GM21390 (cell line): ENCODE measurements around the gene TMEM106C.
"Not testable (repeated sequence)": the region's sequence is repeated elsewhere in the genome, so short reads cannot be mapped to it uniquely, and the experiment has no call there.

Source experiments
- ATAC-seq: cut with Tn5 transposase; IDR thresholded peaks from one replicate; pipeline ENCODE4 v1.9.1; 2021; ENCODE audit not compliant: unreplicated experiment

The TMEM106C gene

DNA sequence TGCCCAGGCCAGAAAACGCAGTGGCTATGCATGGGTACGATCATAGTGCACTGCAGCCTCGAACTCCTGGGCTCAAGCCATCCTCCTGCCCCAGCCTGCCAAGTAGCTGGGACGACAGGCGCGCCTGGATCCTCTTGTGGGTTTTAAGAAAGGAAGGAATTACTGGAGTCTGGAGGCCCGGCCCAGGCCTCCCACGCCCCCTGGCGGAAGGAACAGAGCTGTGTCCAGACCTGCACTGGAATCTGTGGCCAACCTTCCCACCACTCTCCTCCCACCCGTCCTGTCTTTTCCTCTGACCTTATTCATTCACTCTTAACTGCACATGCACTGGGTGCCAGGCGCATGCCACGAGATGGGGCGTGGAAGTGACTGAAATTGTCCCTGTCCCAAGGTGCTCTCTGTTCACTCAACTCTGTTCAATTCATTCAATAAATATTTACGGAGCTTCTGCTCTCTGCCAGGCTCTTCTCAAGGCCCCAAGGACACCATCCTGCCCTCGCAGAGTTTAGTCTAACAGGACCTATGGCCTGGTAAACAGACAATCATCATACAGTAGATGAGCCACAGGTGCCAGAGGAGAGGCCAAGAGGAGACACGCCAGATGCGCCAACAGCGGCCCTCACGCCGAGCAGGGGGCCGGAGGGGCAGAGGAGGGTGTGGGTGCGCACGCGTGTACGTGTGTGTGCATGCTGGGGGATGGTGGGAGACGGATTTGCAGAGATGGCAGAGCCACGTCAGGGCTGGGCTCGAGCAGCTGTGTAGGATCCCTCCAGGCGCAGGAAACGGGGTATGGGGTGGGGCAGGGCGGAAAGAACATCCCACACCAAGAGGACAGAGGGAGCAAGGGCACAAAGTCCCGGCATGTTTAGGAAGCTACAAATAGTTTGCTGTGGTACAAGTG is 13.7 kb upstream of the TMEM106C start:
- ATAC-seq, result no peak

DNA sequence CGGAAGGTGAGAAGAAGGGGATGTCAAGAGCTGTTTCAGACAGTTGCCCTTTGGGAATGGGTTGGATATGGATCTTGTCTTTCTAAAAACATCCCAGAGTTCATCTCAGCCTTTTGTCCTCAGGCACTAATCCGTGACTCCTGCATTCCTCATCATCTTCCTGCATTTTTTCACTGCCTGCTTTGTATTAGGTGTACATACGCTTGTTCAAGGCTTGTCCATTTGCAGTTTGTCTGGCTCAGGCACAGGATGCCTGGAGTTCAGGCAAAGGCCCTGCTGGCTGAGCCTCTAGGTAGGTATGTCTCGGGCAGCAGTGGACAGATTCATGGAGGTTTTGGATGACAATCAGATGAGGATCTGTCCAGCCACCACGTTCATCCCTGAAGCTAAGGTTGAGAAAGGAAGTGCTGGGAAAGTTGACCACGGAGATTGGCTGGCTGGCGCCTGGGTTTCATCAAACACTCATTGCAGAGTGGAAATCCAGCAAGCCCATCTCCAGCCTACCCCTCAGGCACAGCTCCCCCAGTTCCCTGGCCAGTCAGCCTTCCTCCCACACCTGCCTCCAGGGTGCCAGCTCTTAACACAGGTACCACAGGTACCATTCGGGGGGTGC is 12.4 kb upstream of the TMEM106C start:
- no peak for ATAC-seq

DNA sequence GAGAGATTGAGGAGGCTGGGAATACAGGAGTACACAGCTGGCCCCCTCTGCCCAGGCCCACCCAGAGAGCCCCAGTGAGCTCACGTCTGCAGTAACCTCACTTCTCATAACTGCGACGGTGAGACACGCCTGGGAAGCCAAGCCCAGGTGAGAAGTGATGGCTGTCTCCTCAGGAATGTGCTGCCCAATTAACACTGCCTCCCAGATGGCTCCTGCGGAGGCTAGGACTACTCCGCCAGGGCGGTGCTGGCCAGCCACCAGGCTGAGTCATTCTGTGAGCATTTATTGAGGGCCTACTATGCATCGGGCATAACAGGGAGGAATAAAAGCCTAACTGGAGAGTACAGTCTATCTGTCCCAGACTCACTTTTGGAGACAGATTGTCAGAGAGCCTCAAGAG is 9.3 kb upstream of the TMEM106C start:
- ATAC-seq, result no peak

DNA sequence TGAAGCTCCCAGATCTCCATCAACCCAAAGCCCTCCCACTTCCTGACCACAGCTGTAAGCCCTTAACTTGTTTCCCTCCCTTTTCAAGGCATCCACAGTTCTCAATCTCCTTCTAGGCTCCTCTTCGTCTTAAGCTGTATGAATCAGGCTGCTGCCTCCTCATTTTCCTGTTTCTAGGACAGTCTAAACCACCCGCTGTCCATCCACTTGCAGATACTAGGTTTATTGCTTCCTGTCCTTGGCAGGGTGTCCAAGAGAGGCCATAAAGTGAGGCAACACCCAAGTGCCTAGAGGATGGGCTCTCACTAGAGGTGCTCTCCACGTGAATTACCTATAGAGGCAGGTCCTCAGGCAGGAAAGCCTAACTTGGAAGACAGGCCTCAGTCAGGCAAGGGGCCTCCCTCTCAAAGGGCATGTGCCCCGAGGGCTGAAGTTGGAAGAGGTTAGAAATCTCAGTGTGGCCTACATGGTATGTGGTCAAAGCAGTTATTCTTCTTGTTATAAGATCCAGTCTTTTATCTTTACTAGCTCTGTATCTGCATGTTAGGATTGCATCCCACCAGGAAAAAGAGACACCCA is 8.8 kb upstream of the TMEM106C start:
- ATAC-seq, result no peak

DNA sequence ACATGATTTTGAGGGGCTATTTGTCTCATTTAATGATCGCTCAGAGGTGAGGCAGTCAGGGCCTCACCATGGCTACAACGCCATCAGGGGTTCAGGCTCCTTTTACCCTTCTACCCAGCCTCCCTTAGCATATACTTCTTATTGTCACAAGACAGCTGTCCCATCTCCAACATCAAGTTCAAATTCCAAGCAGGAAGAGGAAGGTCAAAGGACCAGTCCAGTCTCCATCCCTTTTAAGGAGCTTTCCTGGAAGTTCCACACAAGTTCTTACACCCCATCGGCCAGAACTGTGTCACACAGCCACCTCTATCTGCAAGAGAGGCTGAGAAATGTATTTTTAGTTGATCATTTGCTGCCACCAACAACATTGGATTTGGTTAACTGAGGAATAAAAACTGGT is 8.3 kb upstream of the TMEM106C start:
- ATAC-seq, result no peak

DNA sequence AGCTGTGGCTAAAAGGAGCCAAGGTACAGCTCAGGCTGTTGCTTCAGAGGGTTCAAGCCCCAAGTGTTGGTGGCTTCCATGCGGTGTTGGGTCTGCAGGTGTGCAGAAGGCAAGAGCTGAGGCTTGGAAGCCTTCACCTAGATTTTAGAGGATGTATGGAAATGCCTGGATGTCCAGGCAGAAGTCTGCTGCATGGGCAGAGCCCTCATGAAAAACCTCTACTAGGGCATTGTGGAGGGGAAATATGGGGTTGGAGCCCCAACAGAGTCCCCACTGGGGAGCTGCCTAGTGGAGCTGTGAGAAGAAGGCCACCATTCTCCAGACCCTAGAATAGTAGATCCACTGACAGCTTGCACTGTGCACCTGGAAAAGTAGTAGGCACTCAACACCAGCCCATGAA is 5.7 kb upstream of the TMEM106C start:
- not testable (repeated sequence) for ATAC-seq

DNA sequence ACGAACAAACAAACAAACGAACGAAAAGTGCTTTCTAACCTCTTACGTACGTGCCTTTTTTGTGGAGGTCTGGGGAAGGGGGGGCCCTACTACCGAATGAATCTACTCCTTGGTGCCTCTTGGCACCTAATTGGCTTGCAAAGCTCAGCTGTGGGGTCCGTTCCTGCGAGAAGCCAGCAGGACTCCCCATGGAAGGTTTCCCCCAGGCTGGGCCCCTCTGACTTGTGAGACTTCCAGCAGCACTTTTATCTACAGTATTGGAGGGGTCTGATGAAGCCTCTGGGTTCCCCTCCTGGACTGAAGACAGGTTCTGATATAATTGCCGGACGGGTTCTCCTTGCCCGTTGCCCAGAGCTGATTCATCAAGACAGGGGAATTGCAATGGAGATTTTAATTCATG is 1.2 kb upstream of the TMEM106C start:
- ATAC-seq, result no peak

DNA sequence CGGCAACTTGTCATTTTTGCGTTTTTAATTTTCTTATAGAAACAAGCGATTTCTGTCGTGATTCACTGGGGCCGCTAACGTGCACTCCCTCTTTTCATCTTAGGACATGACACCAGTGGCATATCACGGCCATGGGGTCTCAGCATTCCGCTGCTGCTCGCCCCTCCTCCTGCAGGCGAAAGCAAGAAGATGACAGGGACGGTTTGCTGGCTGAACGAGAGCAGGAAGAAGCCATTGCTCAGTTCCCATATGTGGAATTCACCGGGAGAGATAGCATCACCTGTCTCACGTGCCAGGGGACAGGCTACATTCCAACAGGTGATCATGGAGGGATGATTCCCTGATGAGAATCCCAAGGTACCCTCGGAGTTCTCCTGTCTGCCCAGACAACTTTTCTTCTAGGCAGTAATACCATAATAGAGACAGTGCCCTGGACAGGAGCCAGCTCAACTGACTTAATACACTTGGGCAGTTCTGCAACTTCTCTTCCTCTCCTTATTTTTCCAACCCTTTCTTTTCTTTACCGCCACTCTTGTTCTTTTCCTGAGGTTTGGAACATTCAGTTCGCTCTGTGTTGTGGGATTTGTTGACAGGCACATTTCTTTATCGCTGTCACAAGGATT is 821 bp downstream of the TMEM106C start:
- no peak for ATAC-seq

DNA sequence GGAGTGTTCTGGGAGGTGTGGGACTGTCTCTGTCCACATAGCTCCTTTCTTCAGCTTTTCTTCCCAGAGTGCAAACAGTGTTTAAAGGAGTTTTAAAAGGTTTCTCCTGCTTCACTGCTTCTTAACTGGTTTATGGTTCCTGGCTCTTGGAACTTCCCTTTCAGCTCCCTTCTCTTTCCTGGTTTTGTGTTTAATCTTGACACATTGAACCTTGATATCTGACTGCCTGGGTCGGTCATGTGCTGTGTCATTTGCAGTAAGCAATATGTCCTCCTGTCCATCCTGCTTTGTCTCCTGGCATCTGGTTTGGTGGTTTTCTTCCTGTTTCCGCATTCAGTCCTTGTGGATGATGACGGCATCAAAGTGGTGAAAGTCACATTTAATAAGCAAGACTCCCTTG is 2.2 kb downstream of the TMEM106C start:
- ATAC-seq, result no peak

DNA sequence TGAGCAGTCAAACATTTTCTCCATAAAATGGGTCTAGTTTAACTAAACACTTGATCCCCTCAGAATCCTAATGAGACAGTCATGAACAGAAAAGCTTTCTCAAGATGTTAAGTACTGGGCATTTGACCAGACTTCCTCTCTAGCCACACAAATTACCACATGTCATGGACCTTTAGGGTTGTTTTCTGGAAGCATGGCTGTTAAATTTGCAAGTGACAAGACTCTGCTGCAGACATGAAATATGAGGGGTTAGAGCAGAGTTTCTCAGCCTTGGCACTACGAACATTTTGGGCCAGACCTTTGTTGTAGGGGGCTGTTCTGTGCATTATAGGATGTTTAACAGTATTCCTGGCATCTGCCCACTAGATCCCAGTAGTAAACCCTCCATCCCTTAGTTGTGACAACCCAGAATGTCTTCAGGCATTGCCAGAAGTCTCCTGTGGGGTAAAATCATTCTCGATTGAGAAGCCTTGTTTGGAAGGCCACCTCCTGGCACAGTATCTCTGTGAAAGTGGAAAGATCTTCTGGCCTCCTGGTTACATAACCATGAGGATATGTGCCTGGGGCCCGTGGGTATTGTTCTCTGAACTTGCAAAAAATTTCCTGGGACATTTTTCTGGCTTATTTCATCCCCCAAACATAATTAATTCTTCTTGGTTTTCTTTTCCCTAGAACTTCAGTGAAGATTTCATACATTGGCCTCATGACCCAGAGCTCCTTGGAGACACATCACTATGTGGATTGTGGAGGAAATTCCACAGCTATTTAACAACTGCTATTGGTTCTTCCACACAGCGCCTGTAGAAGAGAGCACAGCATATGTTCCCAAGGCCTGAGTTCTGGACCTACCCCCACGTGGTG is 4.3 kb downstream of the TMEM106C start:
- ATAC-seq, result no peak

DNA sequence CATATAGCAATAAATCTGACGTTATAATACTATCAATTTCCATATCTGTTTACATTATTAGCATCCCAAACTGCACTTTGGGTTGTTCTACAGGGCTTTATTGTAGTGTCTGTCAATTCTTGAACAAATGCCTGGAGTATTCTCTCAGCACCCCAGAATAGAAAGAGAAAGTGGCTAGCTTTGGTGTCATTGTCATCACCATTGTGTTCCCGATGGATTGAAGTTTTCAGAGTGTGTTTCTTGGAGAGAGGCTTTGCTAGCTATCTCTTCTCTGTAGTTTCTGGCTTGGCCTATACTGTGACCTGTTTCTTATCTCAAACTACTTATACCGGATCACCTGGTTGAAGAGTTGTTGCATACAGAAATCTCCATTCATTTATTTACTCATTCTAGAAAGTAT is 6.4 kb downstream of the TMEM106C start:
- ATAC-seq, result no peak

DNA sequence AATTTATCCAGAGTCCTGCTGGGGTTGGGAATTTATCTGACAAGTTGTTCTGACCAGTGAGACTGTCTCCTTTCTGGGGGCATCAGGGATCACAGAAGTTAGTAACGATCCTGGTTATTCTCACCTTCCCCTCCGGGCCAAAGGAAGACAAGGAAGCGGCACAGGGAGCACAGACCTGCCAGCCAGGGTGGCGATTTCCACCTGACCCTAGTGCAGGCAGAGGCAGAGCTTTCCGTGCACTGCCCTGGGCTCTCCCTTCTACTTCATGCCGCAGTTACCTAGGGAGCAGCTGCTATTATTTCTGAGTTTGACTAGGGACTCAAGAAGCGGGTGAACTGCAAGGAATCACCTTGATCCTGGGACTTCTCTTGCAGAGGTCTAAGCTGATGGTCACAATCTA is 7.4 kb downstream of the TMEM106C start:
- ATAC-seq, result no peak

DNA sequence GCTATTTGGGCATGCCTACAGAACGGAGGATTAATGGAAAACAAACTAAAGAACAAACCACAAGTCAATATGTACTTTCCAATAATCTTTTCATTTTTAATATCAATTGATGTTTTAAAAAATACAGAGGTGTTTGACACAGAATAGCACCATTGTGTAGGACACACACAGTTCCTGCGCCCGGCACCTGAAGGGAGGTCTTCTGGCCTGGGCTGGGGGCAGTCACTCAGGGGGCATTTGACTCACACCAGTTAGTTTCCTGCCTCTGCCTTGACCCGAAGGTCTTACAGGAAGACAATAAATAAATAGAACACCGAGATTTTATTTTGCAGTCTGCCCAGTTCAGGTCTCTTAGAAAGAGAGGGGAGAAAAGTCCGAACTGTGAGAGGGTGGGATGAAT is 9.5 kb downstream of the TMEM106C start:
- no peak for ATAC-seq

DNA sequence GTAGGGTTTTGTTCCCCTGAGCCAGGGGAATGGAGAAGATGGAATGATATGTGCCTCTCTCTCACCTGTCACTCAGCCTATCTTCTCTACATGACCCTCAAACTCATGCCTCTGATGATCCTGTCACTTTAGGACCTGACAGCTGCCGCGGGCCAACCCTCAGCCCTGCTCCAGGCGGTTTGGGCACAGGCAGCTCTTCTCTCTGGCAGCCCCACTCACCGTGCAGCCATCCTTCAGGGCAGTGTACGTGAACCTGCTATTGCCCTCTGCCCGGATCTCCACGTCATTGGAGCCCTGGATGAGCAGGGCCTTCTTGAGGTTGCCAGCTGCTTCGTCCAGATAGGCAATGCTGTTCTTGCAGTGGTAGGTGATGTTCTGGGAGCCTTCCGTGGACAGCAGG is 10.5 kb downstream of the TMEM106C start:
- no peak for ATAC-seq

DNA sequence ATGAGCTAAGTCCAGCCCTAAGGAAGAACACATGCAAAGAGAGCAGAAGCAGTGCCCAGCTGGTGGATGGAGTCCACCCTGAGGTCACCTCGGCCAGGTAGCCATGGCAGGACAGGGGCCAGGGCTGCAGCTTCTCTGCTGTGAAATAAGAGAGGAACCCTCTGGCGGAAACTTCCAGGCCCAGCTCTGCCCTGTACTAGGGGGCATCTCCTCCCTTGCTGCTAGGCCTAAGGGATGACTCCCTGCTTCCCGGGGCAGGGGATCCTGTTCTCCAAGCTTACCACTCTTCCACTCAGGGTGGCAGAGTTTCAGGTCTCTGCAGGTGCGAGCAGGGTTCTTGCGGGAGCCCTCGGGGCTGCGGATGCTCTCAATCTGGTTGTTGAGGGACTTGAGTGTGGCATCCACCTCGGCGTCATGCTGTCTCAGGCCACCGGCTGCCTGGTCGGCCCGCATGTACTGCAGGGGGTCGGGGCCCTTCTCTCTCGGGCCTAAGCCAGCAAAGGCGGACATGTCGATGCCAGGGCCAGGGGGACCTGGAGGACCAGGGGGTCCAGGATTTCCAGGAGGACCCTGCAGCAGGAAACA is 11.7 kb downstream of the TMEM106C start:
- no peak for ATAC-seq

DNA sequence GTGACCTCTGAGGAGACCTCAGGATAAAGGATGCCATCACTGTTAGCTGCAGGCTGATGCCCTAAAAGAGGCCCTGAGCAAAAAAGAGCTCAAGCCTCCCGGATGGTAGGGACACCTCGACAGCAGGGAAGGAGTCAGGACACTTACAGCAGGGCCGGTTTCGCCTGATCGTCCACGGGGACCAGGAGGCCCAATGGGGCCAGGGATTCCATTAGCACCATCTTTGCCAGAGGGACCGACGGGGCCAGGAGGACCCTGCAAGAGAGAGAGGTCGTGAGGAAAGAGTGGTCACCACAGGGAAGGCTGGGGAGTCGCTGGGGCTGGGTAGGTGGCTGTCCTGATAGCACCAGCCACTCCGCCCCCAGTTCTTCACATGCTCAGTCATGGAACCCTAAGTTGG is 12.4 kb downstream of the TMEM106C start:
- ATAC-seq, result no peak

DNA sequence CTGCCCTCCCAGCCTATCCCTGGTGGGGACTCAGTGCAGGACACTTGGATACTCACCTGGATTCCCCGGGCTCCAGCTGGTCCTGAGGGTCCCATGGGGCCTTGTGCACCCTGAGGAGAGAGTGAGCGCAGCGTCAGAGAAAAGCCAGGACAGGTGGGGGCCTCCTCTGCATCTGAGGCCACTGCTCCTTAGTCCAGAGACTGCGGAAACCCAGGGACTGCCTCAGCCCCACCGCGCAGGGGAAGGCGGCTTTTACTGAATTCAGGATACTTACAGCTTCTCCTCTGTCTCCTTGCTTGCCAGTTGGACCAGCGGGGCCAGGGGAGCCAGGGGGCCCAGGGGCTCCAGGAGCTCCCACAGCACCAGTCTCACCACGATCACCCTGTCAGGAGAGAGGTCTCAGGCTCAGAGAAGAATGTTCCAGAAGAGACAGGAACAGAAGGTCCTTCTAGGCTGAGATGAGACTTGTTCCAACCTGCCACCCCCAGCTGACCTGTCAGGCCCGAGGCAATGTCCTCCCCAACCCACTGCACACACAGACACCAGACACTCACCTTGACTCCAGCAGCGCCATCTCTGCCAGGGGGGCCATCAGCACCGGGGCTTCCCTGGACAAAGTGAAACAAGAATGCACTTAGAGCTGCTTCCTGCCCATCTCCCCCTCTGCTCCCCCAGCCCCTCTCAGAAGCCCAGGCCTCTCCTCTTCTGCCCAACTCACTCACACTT is 13.8 kb downstream of the TMEM106C start:
- ATAC-seq, result no peak

DNA sequence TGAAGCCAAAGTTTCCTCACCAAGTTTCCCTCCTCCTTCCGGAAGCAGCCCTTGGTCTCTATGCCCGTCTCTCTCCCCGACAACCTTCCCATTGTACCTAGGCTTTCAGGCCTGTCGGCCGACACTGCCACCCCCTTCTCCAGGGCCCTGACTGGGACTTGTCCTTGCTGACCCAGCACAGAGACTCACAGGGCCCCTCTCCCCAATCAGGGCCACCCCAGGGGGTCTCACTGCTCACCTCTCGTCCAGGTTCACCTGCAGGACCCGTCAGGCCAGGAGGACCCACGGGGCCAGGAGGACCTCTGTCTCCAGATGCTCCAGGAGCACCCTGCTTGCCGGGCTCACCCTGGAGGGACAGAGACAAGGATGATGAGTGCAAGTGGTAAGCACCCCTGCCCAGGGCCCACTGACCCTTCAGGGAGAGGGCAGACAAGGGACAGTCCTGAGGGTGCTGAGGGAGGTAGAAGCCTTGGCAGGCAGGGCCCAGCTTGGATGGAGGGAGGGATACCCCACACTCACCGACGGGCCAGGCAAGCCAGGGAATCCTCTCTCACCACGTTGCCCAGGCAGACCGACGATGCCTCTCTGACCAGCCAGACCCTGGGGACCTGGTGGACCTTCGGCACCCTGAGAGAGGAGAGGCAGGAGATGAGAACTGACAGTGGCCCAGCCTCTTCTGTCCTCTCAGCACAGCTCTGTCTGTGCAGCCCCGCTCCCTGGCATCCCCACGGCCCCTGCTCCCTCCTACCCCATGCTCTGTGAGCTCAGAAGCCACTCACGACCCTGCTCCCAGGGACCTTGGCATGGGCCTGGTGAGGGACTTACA is 14.6 kb downstream of the TMEM106C start:
- no peak for ATAC-seq

DNA sequence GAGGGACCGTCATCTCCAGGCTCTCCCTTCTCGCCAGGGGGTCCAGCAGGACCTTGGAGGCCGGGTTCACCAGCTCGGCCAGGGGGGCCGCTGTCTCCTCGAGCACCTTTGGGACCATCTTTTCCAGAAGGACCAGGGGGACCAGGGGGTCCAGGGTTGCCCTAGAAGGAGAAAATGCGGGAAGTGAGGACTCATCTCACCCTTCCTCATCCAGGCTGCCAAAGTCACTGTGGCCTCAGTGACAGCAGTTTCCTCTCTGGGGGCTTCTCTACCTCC is 15.1 kb downstream of the TMEM106C start:
- ATAC-seq, result no peak
